Neural crest cell (in vitro differentiated cells): ENCODE results near the gene CARM1. TPM values are rescaled to one million over a fixed set of nuclear protein-coding genes. Genes with fewer than 3 reads are reported as not detected.

Experiments used
- DNase-seq: peaks from one replicate; pipeline ENCODE4 v3.0.0; 2021; ENCODE audit warnings: low read depth, mixed read lengths, low spot score
- H3K27ac Mint-ChIP-seq: one replicate; pipeline ENCODE4 v1.8.0; 2021; ENCODE audit warnings: mild to moderate bottlenecking, mixed read lengths; ENCODE audit not compliant: unreplicated experiment
- H3K27me3 Mint-ChIP-seq: 2 replicates; pipeline ENCODE4 v1.8.0; 2021; ENCODE audit warnings: low read depth, mild to moderate bottlenecking, mixed read lengths
- H3K36me3 Mint-ChIP-seq: 2 replicates; pipeline ENCODE4 v1.8.0; 2021; ENCODE audit warnings: low read depth, mild to moderate bottlenecking, mixed read lengths
- H3K4me1 Mint-ChIP-seq: 2 replicates; pipeline ENCODE4 v1.8.0; 2021; ENCODE audit warnings: mixed read lengths
- H3K4me3 Mint-ChIP-seq: one replicate; pipeline ENCODE4 v1.8.0; 2021; ENCODE audit warnings: mild to moderate bottlenecking, mixed read lengths
- H3K9me3 Mint-ChIP-seq: 2 replicates; pipeline ENCODE4 v1.8.0; 2021; ENCODE audit warnings: mixed read lengths
- total RNA-seq: library from RNA; stranded (reverse); gene quantifications from 2 replicates; pipeline ENCODE4 v1.2.1, GENCODE V29; 2021
- TF ChIP-seq, protein P1 (sequence below): fragments of 200-600 bp; sonication (generic); conservative IDR thresholded peaks from 2 replicates; pipeline ENCODE4 v1.5.0; 2021; ENCODE audit warnings: antibody characterized with exemption, mild to moderate bottlenecking

Gene CARM1
- total RNA-seq, 1 donor from 2014 or later, result 99.6 TPM

DNA sequence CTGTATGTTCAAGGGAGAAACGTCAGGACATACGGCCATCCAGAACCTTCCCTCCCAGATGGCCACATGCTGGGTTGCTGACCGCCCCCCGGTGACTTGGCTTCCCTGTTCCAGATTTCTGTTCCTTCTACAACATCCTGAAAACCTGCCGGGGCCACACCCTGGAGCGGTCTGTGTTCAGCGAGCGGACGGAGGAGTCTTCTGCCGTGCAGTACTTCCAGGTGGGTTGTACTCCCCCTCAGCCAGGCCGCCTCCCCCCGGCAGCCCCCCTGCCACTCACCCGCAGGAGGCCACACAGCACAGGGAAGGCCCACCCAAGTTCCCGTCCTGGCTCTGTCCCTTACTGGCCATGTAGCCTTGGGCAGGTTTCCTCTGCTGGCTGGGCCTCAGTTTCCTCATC, 36.6 kb downstream of the CARM1 start:
- TF ChIP-seq, protein P1, sequence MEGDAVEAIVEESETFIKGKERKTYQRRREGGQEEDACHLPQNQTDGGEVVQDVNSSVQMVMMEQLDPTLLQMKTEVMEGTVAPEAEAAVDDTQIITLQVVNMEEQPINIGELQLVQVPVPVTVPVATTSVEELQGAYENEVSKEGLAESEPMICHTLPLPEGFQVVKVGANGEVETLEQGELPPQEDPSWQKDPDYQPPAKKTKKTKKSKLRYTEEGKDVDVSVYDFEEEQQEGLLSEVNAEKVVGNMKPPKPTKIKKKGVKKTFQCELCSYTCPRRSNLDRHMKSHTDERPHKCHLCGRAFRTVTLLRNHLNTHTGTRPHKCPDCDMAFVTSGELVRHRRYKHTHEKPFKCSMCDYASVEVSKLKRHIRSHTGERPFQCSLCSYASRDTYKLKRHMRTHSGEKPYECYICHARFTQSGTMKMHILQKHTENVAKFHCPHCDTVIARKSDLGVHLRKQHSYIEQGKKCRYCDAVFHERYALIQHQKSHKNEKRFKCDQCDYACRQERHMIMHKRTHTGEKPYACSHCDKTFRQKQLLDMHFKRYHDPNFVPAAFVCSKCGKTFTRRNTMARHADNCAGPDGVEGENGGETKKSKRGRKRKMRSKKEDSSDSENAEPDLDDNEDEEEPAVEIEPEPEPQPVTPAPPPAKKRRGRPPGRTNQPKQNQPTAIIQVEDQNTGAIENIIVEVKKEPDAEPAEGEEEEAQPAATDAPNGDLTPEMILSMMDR, result no peak
- no peak overlapping the region for H3K4me3 Mint-ChIP-seq
- DNase-seq, result no peak
- H3K27ac Mint-ChIP-seq, result no peak overlapping the region
- H3K4me1 Mint-ChIP-seq, result no peaks in the 10 kb centered on the region
- H3K9me3 Mint-ChIP-seq, result no peaks in the 10 kb centered on the region
- H3K27me3 Mint-ChIP-seq, result no peaks in the 10 kb centered on the region
- H3K36me3 Mint-ChIP-seq, result peaks cover 8% of the 10 kb centered on the region

DNA sequence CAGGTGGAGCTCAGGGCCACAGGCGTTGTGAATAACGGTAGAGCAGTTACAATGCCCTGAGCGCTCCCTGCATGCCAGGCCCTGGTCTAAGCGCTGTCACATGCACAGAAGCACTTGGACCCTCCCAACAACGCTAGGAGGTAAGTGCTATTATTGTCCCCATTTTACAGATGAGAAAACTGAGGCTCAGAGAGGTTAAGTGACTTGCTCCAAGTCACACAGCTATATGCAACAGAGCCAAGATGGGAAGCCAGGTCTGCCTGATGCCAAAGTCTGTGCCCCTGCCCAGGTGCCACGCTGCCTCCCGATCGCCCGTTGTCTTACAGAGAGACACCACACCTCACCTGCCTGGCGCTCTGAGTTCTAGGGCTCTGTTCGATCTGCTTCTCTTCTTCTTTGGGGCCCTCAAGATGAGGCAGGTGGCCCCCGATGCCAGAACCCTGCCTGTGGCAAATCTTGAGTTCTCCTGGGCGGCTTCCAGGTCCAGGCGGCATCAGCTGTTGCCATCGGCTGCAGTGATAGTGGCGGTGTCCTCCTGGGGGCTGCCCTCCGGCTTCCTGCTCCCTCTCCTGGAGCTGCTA, 37.1 kb downstream of the CARM1 start:
- Mint-ChIP-seq H3K4me1 (no peaks in the 10 kb centered on the region), H3K9me3 (no peaks in the 10 kb centered on the region), H3K27ac (no peak overlapping the region), H3K27me3 (no peaks in the 10 kb centered on the region), H3K36me3 (peaks cover 3% of the 10 kb centered on the region), H3K4me3 (no peak overlapping the region)
- DNase-seq, result no peak
- TF ChIP-seq, protein P1, result no peak

DNA sequence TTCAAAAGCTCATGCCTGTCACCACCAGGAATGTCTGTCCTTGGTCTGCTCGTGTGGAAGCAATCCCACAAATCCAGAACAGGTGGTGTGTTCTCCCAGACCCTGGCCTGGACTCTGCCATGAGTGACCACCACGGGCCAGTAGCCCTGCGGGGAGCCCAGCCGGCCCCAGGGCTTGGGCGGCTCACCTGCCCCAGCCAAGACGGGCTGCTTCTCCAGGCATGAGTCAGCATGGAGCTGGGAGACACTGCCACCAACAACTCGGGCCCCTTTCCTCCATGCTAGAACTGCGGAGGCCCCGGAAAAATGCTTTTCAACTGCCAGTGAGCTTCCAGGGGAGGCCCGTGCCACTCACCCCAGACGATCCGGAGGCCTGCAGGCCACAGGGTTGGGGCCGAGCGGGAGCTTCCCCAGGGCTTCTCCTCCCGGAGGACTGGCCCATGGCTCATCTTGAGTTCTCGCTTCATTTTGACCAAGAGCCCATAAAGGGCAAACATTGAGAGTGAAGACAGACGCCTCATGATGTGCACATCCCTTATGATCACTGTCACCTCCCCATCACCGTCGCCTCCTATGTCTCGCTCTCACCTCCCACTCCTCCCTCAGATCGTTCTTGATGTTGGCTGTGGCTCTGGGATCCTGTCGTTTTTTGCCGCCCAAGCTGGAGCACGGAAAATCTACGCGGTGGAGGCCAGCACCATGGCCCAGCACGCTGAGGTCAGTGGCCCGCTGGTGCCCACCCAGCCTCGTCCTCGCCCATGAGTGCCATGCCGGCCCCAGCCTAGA, 40.4 kb downstream of the CARM1 start:
- DNase-seq, result no peak
- TF ChIP-seq, protein P1, result no peak
- no peaks in the 10 kb centered on the region for H3K36me3 Mint-ChIP-seq
- H3K27me3 Mint-ChIP-seq, result no peaks in the 10 kb centered on the region
- H3K4me1 Mint-ChIP-seq, result no peaks in the 10 kb centered on the region
- no peaks in the 10 kb centered on the region for H3K9me3 Mint-ChIP-seq
- no peak overlapping the region for H3K27ac Mint-ChIP-seq
- no peak overlapping the region for H3K4me3 Mint-ChIP-seq

DNA sequence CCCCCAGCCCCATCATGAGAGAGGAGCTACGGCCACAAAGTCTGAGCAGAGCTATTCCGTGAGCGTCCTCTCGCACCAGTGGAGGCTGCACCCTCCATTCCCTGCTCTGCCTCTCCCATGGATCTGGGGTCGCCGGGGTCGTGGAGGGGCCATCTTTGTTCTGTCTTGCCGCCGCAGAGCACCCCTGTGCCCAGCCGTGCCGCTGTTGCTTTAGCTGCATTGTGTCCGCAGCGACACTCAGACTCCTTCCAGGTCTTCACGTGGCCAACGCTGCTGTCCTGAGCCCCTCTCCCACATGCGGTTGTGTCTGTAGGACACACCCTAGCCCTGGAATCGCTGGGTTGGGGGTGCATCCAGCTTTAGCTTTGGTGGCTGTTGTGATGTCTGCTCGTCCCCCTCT, 41.3 kb downstream of the CARM1 start:
- H3K27ac Mint-ChIP-seq, result no peak overlapping the region
- DNase-seq, result no peak
- no peak overlapping the region for H3K4me3 Mint-ChIP-seq
- H3K4me1 Mint-ChIP-seq, result no peaks in the 10 kb centered on the region
- no peaks in the 10 kb centered on the region for H3K36me3 Mint-ChIP-seq
- TF ChIP-seq, protein P1, result no peak
- H3K27me3 Mint-ChIP-seq, result no peaks in the 10 kb centered on the region
- no peaks in the 10 kb centered on the region for H3K9me3 Mint-ChIP-seq

DNA sequence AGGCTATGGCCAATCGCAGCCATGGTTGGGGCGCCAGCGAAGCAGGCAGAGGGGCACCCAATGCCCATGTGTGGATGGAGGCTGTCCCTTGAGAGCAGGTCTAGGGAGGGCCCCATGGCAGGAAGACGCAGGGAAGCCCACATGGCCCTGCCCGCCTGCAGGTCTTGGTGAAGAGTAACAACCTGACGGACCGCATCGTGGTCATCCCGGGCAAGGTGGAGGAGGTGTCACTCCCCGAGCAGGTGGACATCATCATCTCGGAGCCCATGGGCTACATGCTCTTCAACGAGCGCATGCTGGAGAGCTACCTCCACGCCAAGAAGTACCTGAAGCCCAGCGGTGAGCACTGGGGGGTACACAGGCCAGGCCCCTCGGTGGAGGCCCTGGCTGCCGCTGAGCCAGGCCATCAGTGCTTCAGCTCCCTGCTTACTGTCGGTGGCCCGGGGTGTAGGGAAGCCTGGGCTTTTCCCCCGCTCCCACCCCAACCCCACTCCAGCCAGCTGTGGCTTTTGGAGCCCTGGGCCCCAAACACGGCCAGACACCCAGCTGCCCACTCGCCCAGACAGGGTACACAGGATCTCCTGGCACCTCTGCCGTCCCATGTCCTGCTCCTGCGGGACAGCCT, 42.5 kb downstream of the CARM1 start:
- Mint-ChIP-seq H3K27me3 (no peaks in the 10 kb centered on the region), H3K9me3 (no peaks in the 10 kb centered on the region), H3K4me3 (no peak overlapping the region), H3K27ac (no peak overlapping the region), H3K36me3 (no peaks in the 10 kb centered on the region), H3K4me1 (no peaks in the 10 kb centered on the region)
- no peak for DNase-seq
- TF ChIP-seq, protein P1, result no peak
